ENCODE results near the gene HOXA7.

HOXA7 gene

GRCh38 chr7:27145914-27146412 lies 10.5 kb downstream of the HOXA7 start:
- no peak for DNase-seq

GRCh38 chr7:27145165-27145913 lies 11.1 kb downstream of the HOXA7 start:
- DNase-seq, result no peak

GRCh38 chr7:27144781-27145164 lies 11.7 kb downstream of the HOXA7 start:
- no peak for DNase-seq

- no peak for DNase-seq
These were observed 12.3 kb downstream of the HOXA7 start for GRCh38 chr7:27143950-27144780.

- DNase-seq, result no peak
These were observed 13.2 kb downstream of the HOXA7 start, which contains the start of gene HOXA5 for GRCh38 chr7:27143023-27143949. TSS of gene HOXA5 (minus strand) at chr7:27143681. CDS start at chr7:27143607, 74 bp downstream.

- no peak for DNase-seq
These were observed 13.9 kb downstream of the HOXA7 start for GRCh38 chr7:27142580-27143022.

- DNase-seq, result no peak
These were observed 14.4 kb downstream of the HOXA7 start for GRCh38 chr7:27141923-27142579.

DNA sequence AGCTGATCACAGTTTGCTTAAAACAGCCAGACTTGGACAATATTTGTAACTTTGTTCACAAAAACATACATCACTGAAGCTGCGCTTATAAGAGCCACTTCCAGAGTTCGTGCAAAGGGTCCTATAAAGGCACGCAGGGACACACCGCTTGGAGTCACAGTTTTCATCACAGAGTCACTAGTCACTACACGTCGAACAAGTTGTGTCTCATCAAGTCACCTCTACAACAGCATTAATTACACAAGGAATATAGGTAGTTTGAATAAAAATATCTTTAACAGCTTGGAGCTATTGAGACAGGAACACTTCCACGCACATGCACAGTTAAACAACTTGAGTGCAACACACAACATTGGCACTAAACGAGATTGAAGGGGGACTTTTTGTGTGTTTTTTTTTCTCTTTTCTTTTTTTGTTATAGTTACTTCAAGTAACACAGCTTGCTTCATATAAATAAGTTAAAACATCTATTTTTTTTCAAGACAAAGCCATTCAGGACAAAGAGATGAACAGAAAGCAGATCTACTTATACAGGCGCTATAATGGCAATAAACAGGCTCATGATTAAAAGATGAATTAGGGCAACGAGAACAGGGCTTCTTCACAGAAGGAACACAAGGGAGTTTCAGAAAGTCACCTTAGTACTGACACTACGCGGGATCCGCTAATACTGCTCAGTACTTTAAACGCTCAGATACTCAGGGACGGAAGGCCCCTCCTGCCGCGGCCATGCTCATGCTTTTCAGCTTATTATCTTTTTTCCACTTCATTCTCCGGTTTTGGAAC lies 15.1 kb downstream of the HOXA7 start:
- DNase-seq, result no peak

DNA sequence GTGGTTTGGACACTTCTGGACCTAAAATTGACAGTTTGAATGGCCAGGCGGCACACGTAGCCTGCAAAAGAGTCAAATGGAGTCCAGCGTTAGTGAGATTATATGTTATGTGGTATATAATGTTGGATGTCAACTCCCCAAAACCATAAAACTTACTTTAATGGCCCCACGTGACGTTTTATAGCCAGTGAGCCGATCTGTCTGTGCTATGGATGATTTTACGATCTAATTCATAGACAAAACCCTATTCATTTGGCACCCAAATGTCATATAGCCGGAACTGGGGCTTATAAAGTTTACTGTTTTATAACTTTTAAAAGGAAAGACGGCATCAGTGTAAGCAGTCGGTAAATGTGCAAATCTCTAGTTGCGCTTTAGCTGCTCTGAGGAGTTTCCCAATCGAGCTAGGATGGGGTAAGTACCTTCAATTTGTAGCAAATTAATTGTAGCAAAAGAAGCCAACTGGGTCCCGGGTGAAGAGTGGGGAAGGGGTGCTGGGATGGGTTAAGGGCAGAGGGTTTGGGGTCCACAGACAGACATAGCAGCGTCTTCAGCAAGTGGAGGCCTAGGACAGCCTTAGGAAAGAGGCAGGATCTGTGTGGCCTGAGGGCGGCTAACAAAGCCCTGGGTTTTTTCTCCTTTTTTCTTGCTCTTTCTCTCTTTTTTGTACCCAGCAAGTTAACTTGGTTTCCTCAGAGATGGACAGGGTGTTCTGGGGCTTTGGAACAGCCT lies 16.2 kb downstream of the HOXA7 start:
- no peak for DNase-seq

GRCh38 chr7:27139334-27140125 lies 16.9 kb downstream of the HOXA7 start:
- DNase-seq, result no peak

DNA sequence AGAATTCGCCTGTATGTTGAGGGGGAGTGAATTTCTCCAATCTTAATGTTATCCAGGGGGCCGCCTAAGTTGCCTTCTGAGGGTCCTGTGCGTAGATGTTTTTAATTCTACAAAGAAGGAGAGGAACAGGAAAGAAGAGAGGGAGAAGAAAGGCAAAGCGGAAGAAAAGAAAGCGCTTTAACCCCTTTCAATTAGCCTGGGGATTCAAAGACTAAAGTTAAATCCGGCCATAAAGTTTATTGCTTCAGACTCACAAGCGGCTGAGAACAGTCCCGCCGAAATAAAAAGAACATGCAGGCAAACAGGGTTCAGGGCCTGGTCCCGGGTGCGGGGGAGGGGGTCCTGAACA lies 17.5 kb downstream of the HOXA7 start:
- no peak for DNase-seq

DNA sequence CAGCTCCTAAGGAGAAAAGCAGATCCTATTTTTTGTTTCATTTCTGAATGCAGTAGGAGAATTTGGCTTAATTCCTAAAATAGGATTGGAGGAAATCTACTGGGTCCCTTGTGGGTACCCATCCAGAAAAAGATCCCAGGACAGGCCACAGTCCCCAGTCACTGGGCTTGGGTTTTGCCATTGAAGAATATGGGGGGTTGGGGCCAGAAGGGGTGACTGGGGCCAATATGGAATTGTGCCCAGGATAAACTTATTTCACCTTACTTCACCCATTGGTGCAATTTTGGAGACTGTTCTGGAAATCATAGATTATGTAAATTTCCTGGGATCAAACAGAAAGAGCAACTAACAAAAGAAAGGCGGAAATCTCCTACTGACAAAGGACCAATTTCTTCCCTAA lies 18.0 kb downstream of the HOXA7 start:
- DNase-seq, result no peak

DNA sequence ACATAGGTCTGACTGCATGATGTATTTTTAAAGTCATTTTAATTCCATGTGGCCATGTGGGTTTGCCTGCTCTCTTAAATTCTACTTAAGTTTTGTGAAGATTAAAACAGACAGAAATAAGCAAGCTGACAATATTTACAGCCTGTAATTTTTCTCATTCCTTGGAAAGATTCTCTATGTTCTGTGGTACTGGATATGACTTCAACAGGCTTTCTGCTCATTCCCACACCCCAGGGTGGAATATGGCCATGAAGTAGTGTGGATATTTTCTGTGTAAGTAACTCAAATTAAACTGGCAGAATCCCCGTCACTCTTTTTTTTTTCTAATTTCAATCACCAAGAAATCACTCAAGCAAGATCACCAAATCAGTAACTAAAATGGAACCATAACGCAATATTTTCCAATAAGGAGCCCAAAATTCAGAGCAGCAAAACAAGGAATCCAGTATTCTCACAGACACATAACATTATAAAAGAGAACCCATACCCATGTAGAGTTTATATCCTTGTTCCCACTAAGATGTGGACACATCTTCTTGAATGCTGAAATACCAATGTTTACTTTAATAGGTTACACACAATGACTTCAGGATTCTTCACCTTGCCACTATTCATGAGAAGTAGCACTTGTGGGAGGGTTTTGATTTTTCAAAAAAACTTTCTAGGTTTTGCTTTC lies 18.7 kb downstream of the HOXA7 start:
- DNase-seq, result no peak

DNA sequence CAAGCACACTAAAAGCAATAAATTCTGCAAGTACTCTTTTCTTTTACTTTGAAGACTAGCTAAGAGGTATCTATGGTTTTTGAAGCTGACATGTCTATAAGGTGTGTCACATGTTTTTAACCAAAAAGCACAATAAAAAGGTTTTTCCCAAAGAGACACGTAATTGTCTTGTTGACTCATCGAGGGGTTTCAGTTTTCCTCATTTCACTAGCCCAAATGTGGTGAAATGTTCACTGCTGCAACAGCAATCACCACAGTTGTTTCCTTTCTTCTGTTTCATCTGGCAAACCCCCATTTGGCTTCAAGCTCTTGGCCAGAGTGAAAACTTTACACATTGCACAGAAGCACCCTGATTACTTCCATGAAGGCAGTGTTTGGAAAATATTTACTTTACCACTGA lies 22.1 kb downstream of the HOXA7 start:
- no peak for DNase-seq

DNA sequence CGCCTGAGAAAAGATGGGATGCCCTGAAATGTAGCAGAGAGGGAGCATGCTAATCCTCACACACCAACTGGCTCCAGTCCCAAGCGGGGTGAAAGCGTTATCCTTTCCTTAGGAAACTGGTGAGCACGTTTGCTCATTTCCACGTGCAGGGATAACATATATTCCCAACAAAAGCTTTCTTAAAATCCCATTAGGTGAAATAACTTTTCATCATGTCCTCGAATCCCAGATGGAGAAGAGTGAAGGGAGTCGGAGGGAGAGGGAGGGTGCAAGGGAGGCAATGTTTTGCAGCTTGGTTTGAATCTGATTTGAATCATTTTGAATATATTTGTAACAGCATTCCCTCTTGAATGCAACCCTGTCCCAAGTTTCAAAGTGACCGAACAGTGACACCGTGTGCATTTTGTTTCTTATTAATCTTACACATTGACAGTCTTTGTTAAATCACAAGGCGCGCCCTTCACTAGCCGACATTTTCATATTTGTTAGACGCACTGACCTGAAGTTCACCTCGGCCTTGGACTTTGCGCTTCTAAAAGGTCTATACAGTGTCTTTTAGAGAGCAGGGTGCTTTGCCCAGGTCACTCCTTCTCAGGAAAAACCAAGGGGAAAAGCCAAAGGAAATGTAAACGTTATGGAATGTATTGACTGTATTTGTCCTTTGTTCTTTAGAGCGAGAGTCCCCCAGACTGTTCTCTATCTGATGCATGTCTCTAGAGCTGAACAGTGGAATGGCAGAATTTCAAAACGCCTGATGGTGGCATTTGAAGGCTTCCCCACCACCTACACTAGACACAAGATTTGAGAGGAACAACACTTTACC lies 22.9 kb downstream of the HOXA7 start:
- no peak for DNase-seq

GRCh38 chr7:27132978-27133377 lies 23.5 kb downstream of the HOXA7 start:
- DNase-seq, result no peak

- DNase-seq, result no peak
These were observed 24.3 kb downstream of the HOXA7 start for GRCh38 chr7:27132214-27132613.

GRCh38 chr7:27131390-27131819 lies 25.1 kb downstream of the HOXA7 start:
- no peak for DNase-seq

Measured in stimulated activated CD4-positive, alpha-beta T cell treated with anti-CD3 and anti-CD28 coated beads, Interleukin-2, amount 100 ng/mL, for 24 hours (primary cell).